Fibroblast of gingiva (primary cell): ENCODE results near the gene TIMM23.

Source experiments
- DNase-seq: peaks from one replicate; pipeline ENCODE4 v3.0.0-alpha.2; 2011; ENCODE audit warnings: low read depth

The TIMM23 gene

DNA sequence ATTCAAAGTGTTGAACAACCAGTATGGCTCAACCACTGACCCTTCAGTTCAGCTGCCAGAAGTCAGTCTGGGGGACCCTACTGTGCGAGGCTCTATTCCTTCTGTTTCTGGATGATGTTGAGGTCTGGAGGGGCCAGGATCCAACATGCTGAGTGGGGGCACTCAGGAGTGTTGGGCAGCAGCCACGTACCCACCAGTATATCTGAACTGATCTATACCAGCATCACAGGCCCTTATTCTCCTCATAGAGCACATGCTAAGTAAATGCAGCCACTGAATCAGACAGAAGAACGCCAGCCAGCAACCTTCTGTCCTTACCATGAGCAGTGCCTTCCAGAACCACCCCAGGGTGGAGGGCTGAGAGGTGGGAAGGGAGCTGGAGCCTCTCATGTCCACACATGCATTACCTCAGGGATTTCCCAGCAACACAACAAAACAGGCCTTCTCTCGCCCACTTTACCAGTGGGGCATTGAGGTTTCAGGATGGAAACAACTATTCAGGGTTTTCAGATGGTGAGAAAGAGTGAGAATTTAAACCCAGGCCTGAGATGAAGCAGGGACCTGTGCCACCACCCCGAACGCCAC is 80.6 kb downstream of the TIMM23 start:
- no peak for DNase-seq
